NCI-H1048 (cell line): Measurements from ENCODE around the gene ST3GAL3.

Experiments
- DNase-seq: peaks from one replicate; lab custom pipeline; 2025; lab: John Stamatoyannopoulos, UW

Gene ST3GAL3

DNA sequence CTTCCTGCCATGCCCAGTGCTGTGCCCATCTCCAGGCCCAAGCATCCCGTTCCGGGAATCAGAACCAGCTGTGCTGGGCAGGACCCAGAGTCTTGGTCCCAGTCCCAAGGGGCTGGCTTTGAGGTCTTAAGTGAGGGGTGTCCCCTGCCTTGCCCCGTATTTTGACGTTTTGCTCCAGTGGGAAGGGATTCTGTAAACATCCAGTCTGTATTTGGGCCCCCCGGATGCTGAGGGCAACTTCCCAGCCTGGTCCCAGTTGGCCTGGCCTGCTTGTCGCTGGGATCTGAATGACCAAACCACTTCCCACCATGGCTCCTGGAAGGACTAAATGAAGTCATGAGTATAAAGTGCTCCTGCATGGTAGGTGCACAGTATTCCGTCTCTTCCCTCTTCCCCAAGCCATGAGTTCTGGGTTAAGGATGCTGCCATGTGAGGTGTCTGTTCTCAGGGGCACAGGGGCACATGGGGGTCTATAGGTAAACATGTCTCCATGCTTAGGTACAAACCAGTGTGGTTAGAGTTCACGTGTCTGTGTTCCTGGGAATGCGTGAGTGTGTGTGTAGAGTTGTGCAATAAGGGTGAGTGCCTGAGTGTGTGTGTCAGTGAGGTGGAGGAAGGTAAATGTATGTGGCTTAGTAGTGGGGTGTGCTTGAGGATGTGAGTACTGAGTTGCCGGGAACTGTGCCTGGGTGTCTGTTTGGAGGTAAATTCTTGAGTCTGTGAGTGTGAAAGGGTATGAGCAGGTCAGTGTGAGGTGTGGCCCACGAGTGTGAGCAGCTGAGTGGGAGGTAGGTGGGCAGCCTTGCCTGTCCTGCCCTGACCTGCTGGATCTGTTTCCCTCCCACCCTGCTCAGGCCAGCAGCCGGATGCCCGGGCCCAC is 273.2 kb downstream of the ST3GAL3 start:
- DNase-seq: no peak
